ENCODE measurements around the gene IKZF3. TPM values are rescaled to one million over a fixed set of nuclear protein-coding genes. Genes with fewer than 3 reads are reported as not detected.

Gene IKZF3
- total RNA-seq, 1 experiment from 2014 or later = 0.81 TPM

DNA sequence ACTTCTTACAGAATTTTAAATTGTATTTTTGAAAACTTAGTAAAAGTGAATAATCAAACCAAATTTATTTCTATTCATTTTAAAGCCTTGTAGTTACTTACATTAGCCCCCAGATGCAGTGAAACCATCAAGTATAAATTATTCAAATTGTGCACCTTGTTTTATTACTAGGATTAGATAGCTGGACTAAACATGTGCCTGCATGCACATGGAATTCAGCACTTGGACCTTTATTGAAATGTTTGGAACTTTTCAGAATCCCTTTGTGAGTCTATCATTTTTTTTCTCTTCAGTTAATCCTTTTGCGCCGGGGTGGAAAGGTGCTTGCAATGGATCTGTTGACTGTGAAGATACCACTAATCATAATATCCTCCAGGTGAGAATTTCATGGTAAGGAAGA is 8.6 kb upstream of the IKZF3 start:
- CTCF ChIA-PET = interaction anchor here (0.9 to 1.5 kb wide), 2 partner anchors 86 to 249 kb away, joined by 4 read pairs; no protein-coding TSS in a partner anchor
- POLR2A ChIA-PET = no interaction called here
- Mint-ChIP-seq H3K27ac (no peak overlapping the region), H3K36me3 (no peaks in the 10 kb centered on the region), H3K4me1 (no peaks in the 10 kb centered on the region), H3K4me3 (no peak overlapping the region), H3K9me3 (no peaks in the 10 kb centered on the region), H3K27me3 (ENCODE audit: low read depth) (peaks cover 17% of the 10 kb centered on the region)
- ATAC-seq = no peak
- TF ChIP-seq, protein P1, sequence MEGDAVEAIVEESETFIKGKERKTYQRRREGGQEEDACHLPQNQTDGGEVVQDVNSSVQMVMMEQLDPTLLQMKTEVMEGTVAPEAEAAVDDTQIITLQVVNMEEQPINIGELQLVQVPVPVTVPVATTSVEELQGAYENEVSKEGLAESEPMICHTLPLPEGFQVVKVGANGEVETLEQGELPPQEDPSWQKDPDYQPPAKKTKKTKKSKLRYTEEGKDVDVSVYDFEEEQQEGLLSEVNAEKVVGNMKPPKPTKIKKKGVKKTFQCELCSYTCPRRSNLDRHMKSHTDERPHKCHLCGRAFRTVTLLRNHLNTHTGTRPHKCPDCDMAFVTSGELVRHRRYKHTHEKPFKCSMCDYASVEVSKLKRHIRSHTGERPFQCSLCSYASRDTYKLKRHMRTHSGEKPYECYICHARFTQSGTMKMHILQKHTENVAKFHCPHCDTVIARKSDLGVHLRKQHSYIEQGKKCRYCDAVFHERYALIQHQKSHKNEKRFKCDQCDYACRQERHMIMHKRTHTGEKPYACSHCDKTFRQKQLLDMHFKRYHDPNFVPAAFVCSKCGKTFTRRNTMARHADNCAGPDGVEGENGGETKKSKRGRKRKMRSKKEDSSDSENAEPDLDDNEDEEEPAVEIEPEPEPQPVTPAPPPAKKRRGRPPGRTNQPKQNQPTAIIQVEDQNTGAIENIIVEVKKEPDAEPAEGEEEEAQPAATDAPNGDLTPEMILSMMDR (IDR thresholded peaks at IDR 0.05) = no peak
- TF ChIP-seq SMAD4 (CRISPR knock-in tag; IDR thresholded peaks at IDR 0.05) = no peak
- no peak for TF ChIP-seq ATF6 (CRISPR knock-in tag; IDR thresholded peaks at IDR 0.05)
- no peak for TF ChIP-seq SP1 (CRISPR knock-in tag; conservative IDR thresholded peaks at IDR 0.05)
- TF ChIP-seq JAZF1 (CRISPR knock-in tag; IDR thresholded peaks at IDR 0.05) = no peak
- TF ChIP-seq ZNF396 (CRISPR knock-in tag; IDR thresholded peaks at IDR 0.05; ENCODE audit: borderline replicate concordance) = no peak
- no peak for TF ChIP-seq ETV6 (CRISPR knock-in tag; IDR thresholded peaks at IDR 0.05)
- no peak for TF ChIP-seq NR1H2 (CRISPR knock-in tag; IDR thresholded peaks at IDR 0.05)
- no peak for TF ChIP-seq IRF2 (CRISPR knock-in tag; IDR thresholded peaks at IDR 0.05; ENCODE audit: borderline replicate concordance, low read depth)
- TF ChIP-seq GABPB1 (CRISPR knock-in tag; IDR thresholded peaks at IDR 0.05) = no peak
- no peak for TF ChIP-seq KAT7 (CRISPR knock-in tag; IDR thresholded peaks at IDR 0.05; ENCODE audit: borderline replicate concordance)
- no peak for TF ChIP-seq CREM (CRISPR knock-in tag; IDR thresholded peaks at IDR 0.05)
- no peak for TF ChIP-seq ZSCAN18 (CRISPR knock-in tag; IDR thresholded peaks at IDR 0.05)
- TF ChIP-seq CBFB (CRISPR knock-in tag; IDR thresholded peaks at IDR 0.05; ENCODE audit: low read depth) = no peak
- TF ChIP-seq NR3C1 (CRISPR knock-in tag; conservative IDR thresholded peaks at IDR 0.05; ENCODE audit: low read depth) = no peak
- no peak for TF ChIP-seq USF2 (CRISPR knock-in tag; IDR thresholded peaks at IDR 0.05)
- TF ChIP-seq AR (CRISPR knock-in tag; IDR thresholded peaks at IDR 0.05) = no peak
- TF ChIP-seq FOXJ3 (CRISPR knock-in tag; IDR thresholded peaks at IDR 0.05; ENCODE audit: borderline replicate concordance) = no peak
- DNase-seq (ENCODE audit: low spot score) = no peak

- no peaks in the 10 kb centered on the region for H3K36me3 Mint-ChIP-seq
- no peak overlapping the region for H3K4me3 Mint-ChIP-seq
- no peaks in the 10 kb centered on the region for H3K9me3 Mint-ChIP-seq
- DNase-seq (ENCODE audit: low spot score) = no peak
- peaks cover 26% of the 10 kb centered on the region for H3K27me3 Mint-ChIP-seq (ENCODE audit: low read depth)
- CTCF ChIA-PET = interaction anchor here (1.5 kb wide), 1 partner anchor 87 kb away, joined by 4 read pairs; no protein-coding TSS in a partner anchor
- no peak overlapping the region for H3K27ac Mint-ChIP-seq
- POLR2A ChIA-PET = no interaction called here
- no peak for ATAC-seq
- H3K4me1 Mint-ChIP-seq = no peaks in the 10 kb centered on the region
- TF ChIP-seq ESRRA (CRISPR knock-in tag; IDR thresholded peaks at IDR 0.05; ENCODE audit: borderline replicate concordance) (no peak), E2F5 (CRISPR knock-in tag; IDR thresholded peaks at IDR 0.05) (no peak), GTF2I (CRISPR knock-in tag; conservative IDR thresholded peaks at IDR 0.05) (no peak)
- TF ChIP-seq, protein P2, sequence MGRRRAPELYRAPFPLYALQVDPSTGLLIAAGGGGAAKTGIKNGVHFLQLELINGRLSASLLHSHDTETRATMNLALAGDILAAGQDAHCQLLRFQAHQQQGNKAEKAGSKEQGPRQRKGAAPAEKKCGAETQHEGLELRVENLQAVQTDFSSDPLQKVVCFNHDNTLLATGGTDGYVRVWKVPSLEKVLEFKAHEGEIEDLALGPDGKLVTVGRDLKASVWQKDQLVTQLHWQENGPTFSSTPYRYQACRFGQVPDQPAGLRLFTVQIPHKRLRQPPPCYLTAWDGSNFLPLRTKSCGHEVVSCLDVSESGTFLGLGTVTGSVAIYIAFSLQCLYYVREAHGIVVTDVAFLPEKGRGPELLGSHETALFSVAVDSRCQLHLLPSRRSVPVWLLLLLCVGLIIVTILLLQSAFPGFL (CRISPR knock-in tag; IDR thresholded peaks at IDR 0.05; ENCODE audit: borderline replicate concordance) = no peak
- TF ChIP-seq, protein P3, sequence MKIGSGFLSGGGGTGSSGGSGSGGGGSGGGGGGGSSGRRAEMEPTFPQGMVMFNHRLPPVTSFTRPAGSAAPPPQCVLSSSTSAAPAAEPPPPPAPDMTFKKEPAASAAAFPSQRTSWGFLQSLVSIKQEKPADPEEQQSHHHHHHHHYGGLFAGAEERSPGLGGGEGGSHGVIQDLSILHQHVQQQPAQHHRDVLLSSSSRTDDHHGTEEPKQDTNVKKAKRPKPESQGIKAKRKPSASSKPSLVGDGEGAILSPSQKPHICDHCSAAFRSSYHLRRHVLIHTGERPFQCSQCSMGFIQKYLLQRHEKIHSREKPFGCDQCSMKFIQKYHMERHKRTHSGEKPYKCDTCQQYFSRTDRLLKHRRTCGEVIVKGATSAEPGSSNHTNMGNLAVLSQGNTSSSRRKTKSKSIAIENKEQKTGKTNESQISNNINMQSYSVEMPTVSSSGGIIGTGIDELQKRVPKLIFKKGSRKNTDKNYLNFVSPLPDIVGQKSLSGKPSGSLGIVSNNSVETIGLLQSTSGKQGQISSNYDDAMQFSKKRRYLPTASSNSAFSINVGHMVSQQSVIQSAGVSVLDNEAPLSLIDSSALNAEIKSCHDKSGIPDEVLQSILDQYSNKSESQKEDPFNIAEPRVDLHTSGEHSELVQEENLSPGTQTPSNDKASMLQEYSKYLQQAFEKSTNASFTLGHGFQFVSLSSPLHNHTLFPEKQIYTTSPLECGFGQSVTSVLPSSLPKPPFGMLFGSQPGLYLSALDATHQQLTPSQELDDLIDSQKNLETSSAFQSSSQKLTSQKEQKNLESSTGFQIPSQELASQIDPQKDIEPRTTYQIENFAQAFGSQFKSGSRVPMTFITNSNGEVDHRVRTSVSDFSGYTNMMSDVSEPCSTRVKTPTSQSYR (CRISPR knock-in tag; IDR thresholded peaks at IDR 0.05) = no peak
Measured at GRCh38 chr17:39871801-39872200, 7.7 kb upstream of the IKZF3 start.
